Ishikawa (cell line): ENCODE measurements around the gene FADS1.

Source experiments
- CEBPB ChIP-seq: IDR thresholded peaks from 2 replicates; pipeline ENCODE4 v1.6.1; 2012
- CREB1 ChIP-seq: IDR thresholded peaks from 2 replicates; pipeline ENCODE4 v1.6.1; 2012; ENCODE audit warnings: low read depth
- EGR1 ChIP-seq: IDR thresholded peaks from 2 replicates; pipeline ENCODE4 v1.6.1; 2012
- EP300 ChIP-seq: IDR thresholded peaks from 2 replicates; pipeline ENCODE4 v1.6.1; 2012; ENCODE audit warnings: borderline replicate concordance
- FOXM1 ChIP-seq: IDR thresholded peaks from 2 replicates; pipeline ENCODE4 v1.6.1; 2012; ENCODE audit warnings: low read depth, borderline replicate concordance
- NFIC ChIP-seq: IDR thresholded peaks from 2 replicates; pipeline ENCODE4 v1.6.1; 2012
- RAD21 ChIP-seq: IDR thresholded peaks from 2 replicates; pipeline ENCODE4 v1.6.1; 2012; ENCODE audit warnings: low read depth
- REST ChIP-seq: IDR thresholded peaks from 2 replicates; pipeline ENCODE4 v1.6.1; 2012; ENCODE audit warnings: low read depth, mild to moderate bottlenecking
- TAF1 ChIP-seq: IDR thresholded peaks from 2 replicates; pipeline ENCODE4 v1.6.1; 2012; ENCODE audit warnings: low read depth, mild to moderate bottlenecking
- TCF12 ChIP-seq: IDR thresholded peaks from 2 replicates; pipeline ENCODE4 v1.6.1; 2012; ENCODE audit warnings: low read depth
- TEAD4 ChIP-seq: IDR thresholded peaks from 2 replicates; pipeline ENCODE4 v1.6.1; 2012
- YY1 ChIP-seq: IDR thresholded peaks from 2 replicates; pipeline ENCODE4 v1.6.1; 2012; ENCODE audit warnings: low read depth
- ZBTB7A ChIP-seq: IDR thresholded peaks from 2 replicates; pipeline ENCODE4 v1.6.1; 2012; ENCODE audit warnings: low read depth
- TF ChIP-seq, protein P1 (sequence below): IDR thresholded peaks from 2 replicates; pipeline ENCODE4 v1.6.1; 2012
- TF ChIP-seq, protein P2 (sequence below): IDR thresholded peaks from 2 replicates; pipeline ENCODE4 v1.6.1; 2012

FADS1 gene

DNA sequence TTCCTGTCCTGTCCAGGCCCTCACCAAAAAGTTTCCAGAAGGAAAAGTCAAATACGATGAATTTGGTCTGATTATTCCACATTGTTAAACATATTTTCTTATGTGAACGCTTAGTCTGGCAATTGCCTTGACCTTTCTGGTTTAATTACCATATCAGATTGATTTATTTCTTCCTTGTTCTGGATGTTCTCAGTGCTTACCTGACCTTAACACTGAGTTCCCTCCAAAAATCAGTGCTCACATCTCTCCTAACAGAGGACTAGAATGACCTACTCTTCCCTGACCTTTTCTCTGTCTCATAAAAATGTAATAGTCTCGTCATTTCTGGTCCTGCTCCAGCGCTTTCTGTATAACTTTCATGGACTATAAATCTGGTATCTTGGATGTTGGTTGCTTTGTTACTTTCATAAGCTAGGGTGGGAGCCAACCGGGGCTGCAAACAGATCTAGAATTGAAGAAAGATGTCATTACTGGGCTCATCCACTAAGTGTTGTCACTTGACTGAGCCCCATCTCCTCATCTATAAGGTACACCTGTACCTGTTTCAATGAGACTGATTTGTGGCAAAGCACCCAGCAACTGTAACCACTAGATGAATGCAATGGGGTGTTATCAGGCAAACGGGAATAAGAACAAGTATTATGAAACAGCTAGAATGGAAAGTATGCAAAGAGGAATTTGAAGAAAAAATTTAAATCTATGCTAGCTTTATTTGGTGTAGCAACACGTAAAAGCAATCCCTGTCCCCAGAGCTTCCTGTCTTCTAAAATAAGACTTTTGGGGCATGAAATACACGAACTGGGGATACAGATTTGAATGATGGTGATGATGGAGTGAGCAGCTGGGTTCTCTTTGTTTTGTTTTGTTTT lies 13.7 kb upstream of the FADS1 start:
- TF ChIP-seq, protein P1, sequence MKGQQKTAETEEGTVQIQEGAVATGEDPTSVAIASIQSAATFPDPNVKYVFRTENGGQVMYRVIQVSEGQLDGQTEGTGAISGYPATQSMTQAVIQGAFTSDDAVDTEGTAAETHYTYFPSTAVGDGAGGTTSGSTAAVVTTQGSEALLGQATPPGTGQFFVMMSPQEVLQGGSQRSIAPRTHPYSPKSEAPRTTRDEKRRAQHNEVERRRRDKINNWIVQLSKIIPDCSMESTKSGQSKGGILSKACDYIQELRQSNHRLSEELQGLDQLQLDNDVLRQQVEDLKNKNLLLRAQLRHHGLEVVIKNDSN, result no peak
- no peak for TF ChIP-seq REST
- TF ChIP-seq TEAD4, result no peak
- no peak for TF ChIP-seq NFIC
- no peak for TF ChIP-seq CEBPB
- TF ChIP-seq, protein P2, sequence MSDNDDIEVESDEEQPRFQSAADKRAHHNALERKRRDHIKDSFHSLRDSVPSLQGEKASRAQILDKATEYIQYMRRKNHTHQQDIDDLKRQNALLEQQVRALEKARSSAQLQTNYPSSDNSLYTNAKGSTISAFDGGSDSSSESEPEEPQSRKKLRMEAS, result no peak
- TF ChIP-seq FOXM1, result no peak
- TF ChIP-seq EP300, result no peak
- TF ChIP-seq RAD21, result no peak

DNA sequence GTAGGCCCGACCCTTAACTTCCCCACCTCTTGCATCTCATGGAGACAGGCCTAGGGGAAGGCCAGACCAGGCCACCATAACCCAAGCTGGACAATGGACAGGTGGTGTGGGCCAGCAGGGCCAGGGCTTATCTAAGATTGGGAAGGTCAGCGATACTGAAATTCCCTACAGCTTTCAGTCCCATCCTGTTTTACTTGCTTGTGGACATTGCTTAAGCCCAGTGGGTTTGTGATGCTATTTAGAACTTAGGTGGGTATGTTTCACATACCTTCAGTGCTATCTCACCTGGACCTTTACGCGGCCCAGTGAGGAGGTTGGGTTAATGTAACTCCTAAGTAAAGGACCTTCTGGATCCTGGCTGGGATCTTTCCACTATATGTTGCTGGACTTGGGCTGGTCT lies 13.0 kb upstream of the FADS1 start:
- TF ChIP-seq CREB1, result no peak

DNA sequence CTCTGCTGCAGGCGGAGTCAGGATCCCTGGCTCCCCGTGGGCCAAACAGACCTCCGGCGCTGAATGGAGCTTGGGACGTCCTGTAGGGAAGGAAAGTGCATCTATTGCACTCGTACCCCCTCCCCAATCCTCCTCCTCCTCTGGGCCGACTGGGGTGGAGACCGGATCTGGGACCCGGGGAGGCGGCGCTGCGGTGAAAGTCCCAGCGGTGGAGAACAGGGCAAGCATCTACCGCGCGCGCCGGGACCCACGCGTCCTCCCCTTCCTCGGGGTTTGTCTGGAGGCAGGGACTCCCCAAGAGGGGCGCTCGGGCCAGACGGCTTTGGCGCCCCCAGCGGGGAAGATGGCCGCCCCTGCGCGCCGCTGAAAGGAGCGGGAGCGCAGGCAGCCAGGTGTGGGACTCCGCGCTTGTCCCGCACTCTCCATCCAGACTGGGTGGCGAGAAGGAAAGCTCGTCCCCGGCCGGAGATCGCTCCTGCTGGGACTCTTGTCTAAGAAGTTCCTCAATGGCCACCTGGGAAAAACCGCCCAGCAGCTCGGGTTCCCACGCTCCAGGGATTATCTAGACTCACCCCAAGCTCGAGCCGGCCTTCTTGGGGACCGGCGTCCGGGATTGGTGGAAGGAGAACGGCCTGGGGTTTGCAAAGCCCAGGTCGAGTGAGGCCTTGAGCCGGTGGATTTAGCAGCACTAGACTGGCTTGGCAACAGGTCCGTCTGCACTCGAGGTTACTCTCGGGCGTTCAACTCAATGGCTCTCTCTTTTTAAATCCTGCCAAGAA lies 12.0 kb upstream of the FADS1 start:
- TF ChIP-seq CEBPB, result no peak
- TF ChIP-seq ZBTB7A, result no peak
- TF ChIP-seq FOXM1, result no peak
- no peak for TF ChIP-seq NFIC
- TF ChIP-seq REST, result no peak
- TF ChIP-seq YY1, result peak; percentile 81
- TF ChIP-seq, protein P1, result no peak
- no peak for TF ChIP-seq TEAD4
- no peak for TF ChIP-seq EP300
- TF ChIP-seq EGR1, result no peak
- TF ChIP-seq TCF12, result no peak
- TF ChIP-seq TAF1, result peak; percentile 57; the same call in 1 of the 2 replicates
- TF ChIP-seq CREB1, result no peak
- TF ChIP-seq RAD21, result no peak
- TF ChIP-seq, protein P2, result peak; percentile 12; the same call in 1 of the 2 replicates

DNA sequence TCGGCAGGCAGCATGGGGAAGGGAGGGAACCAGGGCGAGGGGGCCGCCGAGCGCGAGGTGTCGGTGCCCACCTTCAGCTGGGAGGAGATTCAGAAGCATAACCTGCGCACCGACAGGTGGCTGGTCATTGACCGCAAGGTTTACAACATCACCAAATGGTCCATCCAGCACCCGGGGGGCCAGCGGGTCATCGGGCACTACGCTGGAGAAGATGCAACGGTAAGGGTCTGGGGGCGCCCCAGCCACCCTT lies 11.5 kb upstream of the FADS1 start:
- TF ChIP-seq ZBTB7A, result peak; percentile 18; the same call in 1 of the 2 replicates
- no peak for TF ChIP-seq FOXM1

- TF ChIP-seq TCF12 (peak; percentile 74), EP300 (no peak; the same call in 1 of the 2 replicates), NFIC (no peak), TAF1 (0 out of 2 replicates have a peak, but pooled peaks have one; percentile 39), REST (no peak), ZBTB7A (peak; percentile 63; the same call in 1 of the 2 replicates), CREB1 (0 out of 2 replicates have a peak, but pooled peaks have one; percentile 27), EGR1 (peak; percentile 8; the same call in 1 of the 2 replicates), FOXM1 (peak; percentile 69), YY1 (peak; percentile 42; the same call in 1 of the 2 replicates), RAD21 (peak; percentile 2; the same call in 1 of the 2 replicates), CEBPB (peak; percentile 10; the same call in 1 of the 2 replicates), TEAD4 (peak; percentile 26; the same call in 1 of the 2 replicates)
- TF ChIP-seq, protein P1, result no peak
- TF ChIP-seq, protein P2, result peak; percentile 79
Measured at GRCh38 chr11:61827571-61828378, 11.0 kb upstream of the FADS1 start, which contains the start of gene FADS2. TSS of gene FADS2 (plus strand) at chr11:61828300. CDS start at chr11:61828391, 91 bp downstream.
